Measurements from ENCODE around the gene SEZ6L. TPM values are rescaled to one million over a fixed set of nuclear protein-coding genes. Genes with fewer than 3 reads are reported as not detected.

The SEZ6L gene
- total RNA-seq, 2 donors from 2014 or later, result 0.14 TPM; not detected in 1

- DNase-seq (ENCODE audit: low spot score in 2 of 2) (no peak), ATAC-seq (peak in 1 of 2 donors; percentile 9)
- peak overlapping the region; percentile 40 to 51 for H3K27ac Mint-ChIP-seq
- peaks cover 19 to 42% of the 10 kb centered on the region in 2 donors for H3K36me3 Mint-ChIP-seq
- no peaks in the 10 kb centered on the region for H3K9me3 Mint-ChIP-seq
Observed at GRCh38 chr22:26431261-26431995, 262.2 kb downstream of the SEZ6L start.

DNA sequence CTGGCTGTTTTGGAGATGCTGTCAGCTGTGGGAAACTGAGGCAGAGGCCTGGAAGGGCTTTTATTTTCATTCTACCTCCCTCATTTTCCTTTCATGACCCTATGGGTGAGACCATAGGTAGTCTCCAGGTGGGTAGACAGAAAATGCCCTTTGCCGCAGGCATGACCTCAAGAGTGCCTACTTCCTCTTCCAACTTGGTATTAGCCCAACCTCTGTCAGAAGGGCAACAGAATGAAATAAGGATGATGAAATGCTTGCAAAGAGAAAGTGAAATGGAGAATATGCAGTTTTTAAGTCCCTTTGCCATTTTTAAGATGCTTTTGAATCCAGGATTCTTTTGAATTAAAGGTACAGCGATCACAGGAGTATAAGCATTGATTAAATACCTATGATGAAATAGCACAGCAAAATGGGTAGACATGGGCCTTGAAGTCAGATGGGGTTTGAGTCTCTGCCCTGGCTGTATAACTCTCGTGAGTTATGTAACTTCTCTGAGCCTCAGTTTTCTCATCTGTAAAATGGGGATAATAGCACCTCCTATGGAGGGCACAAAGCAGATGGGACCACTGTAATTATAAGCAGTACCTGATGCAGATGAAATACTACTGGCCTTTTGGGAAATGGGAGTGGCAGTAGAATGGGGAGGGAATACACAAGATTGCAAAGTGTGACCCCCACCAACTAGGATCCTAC lies 263.5 kb downstream of the SEZ6L start:
- Mint-ChIP-seq H3K27ac (no peak overlapping the region), H3K9me3 (no peaks in the 10 kb centered on the region), H3K36me3 (peaks cover 19 to 42% of the 10 kb centered on the region in 2 donors)
- DNase-seq (ENCODE audit: low spot score in 2 of 2), result no peak
- ATAC-seq, result no peak
